A549 (cell line): Measurements from ENCODE around the gene ATF4. TPM values are rescaled to one million over a fixed set of nuclear protein-coding genes. Genes with fewer than 3 reads are reported as not detected.

Experiments used
- ATAC-seq, 2 experiments: fragments of 200-7000 bp in 1 of 2; fragments of >200 bp in 1 of 2; cut with Nextera tagmentation in 1 of 2; cut with Tn5 transposase in 1 of 2; 3 replicates each; pipeline versions ENCODE4 v1.8.0 to v1.9.1; 2018 to 2020; ENCODE audit warnings: mild to moderate bottlenecking in 1 of 2, moderate library complexity in 1 of 2
- CTCF ChIA-PET: fragments of 300-600 bp; sonication (Branson Sonifier 250); formaldehyde crosslinking; extraction: SDS; loops from one replicate; lab custom pipeline; 2021; ENCODE audit warnings: antibody characterized with exemption, inconsistent platforms; lab: Yijun Ruan, JAX
- POLR2A ChIA-PET: fragments of 350-600 bp; formaldehyde crosslinking; extraction: SDS; loops from one replicate; lab custom pipeline; 2021; ENCODE audit warnings: antibody characterized with exemption, inconsistent platforms; lab: Yijun Ruan, JAX
- DNase-seq, 2 experiments: peaks; one replicate each; pipeline versions ENCODE4 v3.0.0 to v3.0.0-alpha.2; 2011 to 2016; ENCODE audit warnings: low read depth in 1 of 2, low spot score in 1 of 2
- FAIRE-seq: peaks from 2 replicates; lab custom pipeline; 2011; peaks lifted over from hg19 to GRCh38; lab: Jason Lieb, UNC
- H3K27ac ChIP-seq, 2 experiments: fragments of >200 bp; sonication (Bioruptor Twin); formaldehyde crosslinking; 3 replicates each; pipeline ENCODE4 v1.5.1; 2016 to 2017
- H3K4me1 ChIP-seq: fragments of >200 bp; sonication (Bioruptor Twin); formaldehyde crosslinking; 3 replicates; pipeline ENCODE4 v1.6.1; 2016
- H3K4me2 ChIP-seq: fragments of >200 bp; sonication (Bioruptor Twin); formaldehyde crosslinking; 3 replicates; pipeline ENCODE4 v1.6.1; 2016
- H3K4me3 ChIP-seq: fragments of >200 bp; sonication (Bioruptor Twin); formaldehyde crosslinking; 3 replicates; pipeline ENCODE4 v1.5.1; 2016
- H3K9me3 ChIP-seq: fragments of >200 bp; sonication (Bioruptor Twin); formaldehyde crosslinking; 3 replicates; pipeline ENCODE4 v1.6.1; 2016
- CBX2 ChIP-seq: fragments of 200-600 bp; sonication (generic); IDR thresholded peaks from 2 replicates; pipeline ENCODE4 v1.6.1; 2016; ENCODE audit warnings: low read depth, mild to moderate bottlenecking, borderline replicate concordance
- CEBPB ChIP-seq, 2 experiments: fragments of >200 bp in 1 of 2; sonication (Bioruptor Twin) in 1 of 2; formaldehyde crosslinking in 1 of 2; IDR thresholded peaks; 2 replicates each; pipeline ENCODE4 v1.6.1; 2012 to 2016
- CHD2 ChIP-seq: fragments of 150-350 bp; IDR thresholded peaks from 2 replicates; pipeline ENCODE4 v1.6.1; 2014; ENCODE audit warnings: low read length; ENCODE audit not compliant: partially characterized antibody
- CHD4 ChIP-seq: fragments of 200-600 bp; sonication (generic); IDR thresholded peaks from 2 replicates; pipeline ENCODE4 v1.6.1; 2016; ENCODE audit warnings: antibody characterized with exemption, mild to moderate bottlenecking, borderline replicate concordance
- E2F6 ChIP-seq: IDR thresholded peaks from 2 replicates; pipeline ENCODE4 v1.6.1; 2012; ENCODE audit warnings: low read depth, borderline replicate concordance
- ESRRA ChIP-seq: fragments of 150-350 bp; IDR thresholded peaks from 2 replicates; pipeline ENCODE4 v1.6.1; 2014; ENCODE audit warnings: mild to moderate bottlenecking, low read length, borderline replicate concordance
- FOSB ChIP-seq: fragments of 250-450 bp; sonication (Bioruptor Pico); IDR thresholded peaks from 2 replicates; pipeline ENCODE4 v1.5.0; 2020; ENCODE audit warnings: mild to moderate bottlenecking, moderate library complexity
- GATA3 ChIP-seq: IDR thresholded peaks from 2 replicates; pipeline ENCODE4 v1.6.1; 2012; ENCODE audit warnings: borderline replicate concordance
- HDAC2 ChIP-seq: fragments of 200-600 bp; sonication (generic); IDR thresholded peaks from 2 replicates; pipeline ENCODE4 v1.6.1; 2016
- HOXA7 ChIP-seq: fragments of 250-450 bp; sonication (Bioruptor Pico); IDR thresholded peaks from 2 replicates; pipeline ENCODE4 v1.5.0; 2020; ENCODE audit warnings: mild to moderate bottlenecking, moderate library complexity
- JUN ChIP-seq, 2 experiments: fragments of >200 bp; sonication (Bioruptor Twin); formaldehyde crosslinking; IDR thresholded peaks; 2 replicates in 1 of 2; 3 replicates in 1 of 2; pipeline ENCODE4 v1.6.1; 2016 to 2017
- MAZ ChIP-seq: fragments of 150-350 bp; IDR thresholded peaks from 2 replicates; pipeline ENCODE4 v1.6.1; 2014; ENCODE audit warnings: antibody characterized with exemption, low read depth, low read length, borderline replicate concordance
- MYC ChIP-seq: IDR thresholded peaks from 2 replicates; pipeline ENCODE4 v1.6.1; 2012; ENCODE audit warnings: mild to moderate bottlenecking, inconsistent platforms, low read length, improper control_type of control experiment, borderline replicate concordance
- NPAS2 ChIP-seq: fragments of 250-450 bp; sonication (Bioruptor Pico); IDR thresholded peaks from 2 replicates; pipeline ENCODE4 v1.8.0; 2022; ENCODE audit warnings: mild to moderate bottlenecking, moderate library complexity, borderline replicate concordance
- NR3C1 ChIP-seq: fragments of >200 bp; sonication (Bioruptor Twin); formaldehyde crosslinking; IDR thresholded peaks from 3 replicates; pipeline ENCODE4 v1.6.1; 2017
- POLR2A ChIP-seq: IDR thresholded peaks from 2 replicates; pipeline ENCODE4 v1.6.1; 2012; ENCODE audit warnings: mild to moderate bottlenecking, low read length
- POLR2AphosphoS2 ChIP-seq: conservative IDR thresholded peaks from 2 replicates; pipeline ENCODE4 v1.6.1; 2012; ENCODE audit warnings: low read length, improper control_type of control experiment, inconsistent platforms
- RCOR1 ChIP-seq: fragments of 150-350 bp; IDR thresholded peaks from 2 replicates; pipeline ENCODE4 v1.6.1; 2014; ENCODE audit warnings: antibody characterized with exemption, low read length, low read depth
- SREBF2 ChIP-seq: fragments of 450-650 bp; IDR thresholded peaks from 2 replicates; pipeline ENCODE4 v1.6.1; 2014; ENCODE audit warnings: mild to moderate bottlenecking, moderate library complexity
- TP53 ChIP-seq: fragments of 250-450 bp; sonication (Bioruptor Pico); IDR thresholded peaks from 2 replicates; pipeline ENCODE4 v1.5.0; 2021; ENCODE audit warnings: mild to moderate bottlenecking, moderate library complexity
- ZNF302 ChIP-seq: fragments of 250-450 bp; sonication (Bioruptor Pico); IDR thresholded peaks from 2 replicates; pipeline ENCODE4 v1.9.0; 2021; ENCODE audit warnings: inconsistent platforms, mild to moderate bottlenecking, moderate library complexity
- ZSCAN20 ChIP-seq: fragments of 250-450 bp; sonication (Bioruptor Pico); IDR thresholded peaks from 2 replicates; pipeline ENCODE4 v1.8.0; 2022; ENCODE audit warnings: mild to moderate bottlenecking, moderate library complexity
- WGBS: methylation state at CpG from one replicate; pipeline ENCODE4 v1.1.6; 2017; ENCODE audit errors: missing lambda C conversion rate; 5-methylcytosine and 5-hydroxymethylcytosine counted together
- polyA plus RNA-seq, 4 experiments: library from polyadenylated mRNA; depleted of rRNA in 3 of 4; stranded (reverse); fragments of >200 nt; fragmentation: RNase III in 1 of 4; extraction: RNeasy Plus Mini Kit Qiagen cat#74134 plus additional on column Dnase treatment in 1 of 4; gene quantifications; 2 replicates in 3 of 4; 3 replicates in 1 of 4; pipeline ENCODE4 v1.2.3, GENCODE V29; 2011 to 2017
- TF ChIP-seq, protein P1 (sequence below): fragments of 250-450 bp; sonication (Bioruptor Pico); IDR thresholded peaks from 2 replicates; pipeline ENCODE4 v1.5.0; 2021; ENCODE audit warnings: mild to moderate bottlenecking, moderate library complexity, borderline replicate concordance
- TF ChIP-seq, protein P2 (sequence below): fragments of 450-650 bp; IDR thresholded peaks from 2 replicates; pipeline ENCODE4 v1.6.1; 2014; ENCODE audit warnings: antibody characterized with exemption
- TF ChIP-seq, protein P3 (sequence below): IDR thresholded peaks from 2 replicates; pipeline ENCODE4 v1.6.1; 2012

The ATF4 gene
- polyA plus RNA-seq, 2 of the 4 experiments (the other 2 are of a cell fraction), result 242 to 593 TPM

- no peak overlapping the region for H3K4me3 ChIP-seq
- no peak for FAIRE-seq
- no peak for ATAC-seq
- TF ChIP-seq CHD2, result no peak
- TF ChIP-seq SREBF2, result no peak
- no peak for TF ChIP-seq CHD4
- TF ChIP-seq JUN (IDR thresholded peaks at IDR 0.05), result no peak
- no peak for TF ChIP-seq MAZ
- TF ChIP-seq FOSB (CRISPR knock-in tag), result no peak
- TF ChIP-seq, protein P1, sequence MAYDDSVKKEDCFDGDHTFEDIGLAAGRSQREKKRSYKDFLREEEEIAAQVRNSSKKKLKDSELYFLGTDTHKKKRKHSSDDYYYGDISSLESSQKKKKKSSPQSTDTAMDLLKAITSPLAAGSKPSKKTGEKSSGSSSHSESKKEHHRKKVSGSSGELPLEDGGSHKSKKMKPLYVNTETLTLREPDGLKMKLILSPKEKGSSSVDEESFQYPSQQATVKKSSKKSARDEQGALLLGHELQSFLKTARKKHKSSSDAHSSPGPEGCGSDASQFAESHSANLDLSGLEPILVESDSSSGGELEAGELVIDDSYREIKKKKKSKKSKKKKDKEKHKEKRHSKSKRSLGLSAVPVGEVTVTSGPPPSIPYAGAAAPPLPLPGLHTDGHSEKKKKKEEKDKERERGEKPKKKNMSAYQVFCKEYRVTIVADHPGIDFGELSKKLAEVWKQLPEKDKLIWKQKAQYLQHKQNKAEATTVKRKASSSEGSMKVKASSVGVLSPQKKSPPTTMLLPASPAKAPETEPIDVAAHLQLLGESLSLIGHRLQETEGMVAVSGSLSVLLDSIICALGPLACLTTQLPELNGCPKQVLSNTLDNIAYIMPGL, result no peak
- no peak for TF ChIP-seq RCOR1
- no peak for TF ChIP-seq ZSCAN20 (CRISPR knock-in tag)
- no peak for TF ChIP-seq ZNF302 (CRISPR knock-in tag)
- TF ChIP-seq GATA3, result no peak
- no peak for TF ChIP-seq NPAS2
- TF ChIP-seq POLR2AphosphoS2, result no peak
- WGBS, result 61% methylated on average over 5 of the region's 5 CpGs
- DNase-seq, result no peak
- no peak overlapping the region for H3K27ac ChIP-seq
- H3K9me3 ChIP-seq, result no peaks in the 10 kb centered on the region
- no peak overlapping the region for H3K4me2 ChIP-seq
- ChIA-PET CTCF (interaction anchor here (1.2 to 1.3 kb wide), 2 partner anchors 31 to 460 kb away, joined by 3 read pairs; no protein-coding TSS in a partner anchor), POLR2A (no interaction called here)
- H3K4me1 ChIP-seq, result no peaks in the 10 kb centered on the region
Observed at GRCh38 chr22:39565414-39565944, 45.1 kb downstream of the ATF4 start.

- no peaks in the 10 kb centered on the region for H3K4me1 ChIP-seq
- ATAC-seq, result no peak
- WGBS, result 80% methylated on average over 9 of the region's 14 CpGs
- no peak for FAIRE-seq
- H3K4me2 ChIP-seq, result no peak overlapping the region
- POLR2A ChIA-PET, result no interaction called here
- no peak for DNase-seq
- CTCF ChIA-PET, result interaction anchor here (0.9 to 1.1 kb wide), 2 partner anchors 10 to 432 kb away, joined by 3 to 5 read pairs; no protein-coding TSS in a partner anchor
- H3K27ac ChIP-seq, result no peak overlapping the region
- no peak for TF ChIP-seq SREBF2
- no peak for TF ChIP-seq TP53 (CRISPR knock-in tag)
- TF ChIP-seq NR3C1, result no peak
- TF ChIP-seq, protein P2, sequence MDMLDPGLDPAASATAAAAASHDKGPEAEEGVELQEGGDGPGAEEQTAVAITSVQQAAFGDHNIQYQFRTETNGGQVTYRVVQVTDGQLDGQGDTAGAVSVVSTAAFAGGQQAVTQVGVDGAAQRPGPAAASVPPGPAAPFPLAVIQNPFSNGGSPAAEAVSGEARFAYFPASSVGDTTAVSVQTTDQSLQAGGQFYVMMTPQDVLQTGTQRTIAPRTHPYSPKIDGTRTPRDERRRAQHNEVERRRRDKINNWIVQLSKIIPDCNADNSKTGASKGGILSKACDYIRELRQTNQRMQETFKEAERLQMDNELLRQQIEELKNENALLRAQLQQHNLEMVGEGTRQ, result no peak
- TF ChIP-seq HOXA7 (CRISPR knock-in tag), result no peak
- no peak overlapping the region for H3K4me3 ChIP-seq
- H3K9me3 ChIP-seq, result no peaks in the 10 kb centered on the region
Observed at GRCh38 chr22:39567135-39567946, 47.0 kb downstream of the ATF4 start.

GRCh38 chr22:39568278-39568981, 48.1 kb downstream of the ATF4 start:
- no peaks in the 10 kb centered on the region for H3K4me1 ChIP-seq
- FAIRE-seq (no peak), ATAC-seq (no peak), DNase-seq (no peak)
- 66% methylated on average over 12 of the region's 19 CpGs for WGBS
- POLR2A ChIA-PET, result no interaction called here
- no peaks in the 10 kb centered on the region for H3K9me3 ChIP-seq
- no peak overlapping the region for H3K4me3 ChIP-seq
- H3K27ac ChIP-seq, result no peak overlapping the region
- TF ChIP-seq HDAC2 (no peak), ESRRA (no peak), CBX2 (no peak), POLR2A (no peak), MYC (no peak), E2F6 (no peak), JUN (IDR thresholded peaks at IDR 0.05) (no peak), ZSCAN20 (CRISPR knock-in tag) (no peak), CEBPB (IDR thresholded peaks at IDR 0.05) (no peak), POLR2AphosphoS2 (no peak)
- TF ChIP-seq, protein P3, sequence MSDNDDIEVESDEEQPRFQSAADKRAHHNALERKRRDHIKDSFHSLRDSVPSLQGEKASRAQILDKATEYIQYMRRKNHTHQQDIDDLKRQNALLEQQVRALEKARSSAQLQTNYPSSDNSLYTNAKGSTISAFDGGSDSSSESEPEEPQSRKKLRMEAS, result no peak
- H3K4me2 ChIP-seq, result no peak overlapping the region
- CTCF ChIA-PET, result interaction anchor here (1.3 to 1.6 kb wide), 2 partner anchors 9 to 33 kb away, joined by 5 to 6 read pairs; no protein-coding TSS in a partner anchor
